ENCODE measurements around the gene SKA2. TPM values are rescaled to one million over a fixed set of nuclear protein-coding genes. Genes with fewer than 3 reads are reported as not detected.

The SKA2 gene
- total and polyA plus RNA-seq, 9 of the 15 experiments (the other 6 are each of a cell fraction or from before 2014, with no cell fraction given), result 58.1 to 183 (median 133) TPM

DNA sequence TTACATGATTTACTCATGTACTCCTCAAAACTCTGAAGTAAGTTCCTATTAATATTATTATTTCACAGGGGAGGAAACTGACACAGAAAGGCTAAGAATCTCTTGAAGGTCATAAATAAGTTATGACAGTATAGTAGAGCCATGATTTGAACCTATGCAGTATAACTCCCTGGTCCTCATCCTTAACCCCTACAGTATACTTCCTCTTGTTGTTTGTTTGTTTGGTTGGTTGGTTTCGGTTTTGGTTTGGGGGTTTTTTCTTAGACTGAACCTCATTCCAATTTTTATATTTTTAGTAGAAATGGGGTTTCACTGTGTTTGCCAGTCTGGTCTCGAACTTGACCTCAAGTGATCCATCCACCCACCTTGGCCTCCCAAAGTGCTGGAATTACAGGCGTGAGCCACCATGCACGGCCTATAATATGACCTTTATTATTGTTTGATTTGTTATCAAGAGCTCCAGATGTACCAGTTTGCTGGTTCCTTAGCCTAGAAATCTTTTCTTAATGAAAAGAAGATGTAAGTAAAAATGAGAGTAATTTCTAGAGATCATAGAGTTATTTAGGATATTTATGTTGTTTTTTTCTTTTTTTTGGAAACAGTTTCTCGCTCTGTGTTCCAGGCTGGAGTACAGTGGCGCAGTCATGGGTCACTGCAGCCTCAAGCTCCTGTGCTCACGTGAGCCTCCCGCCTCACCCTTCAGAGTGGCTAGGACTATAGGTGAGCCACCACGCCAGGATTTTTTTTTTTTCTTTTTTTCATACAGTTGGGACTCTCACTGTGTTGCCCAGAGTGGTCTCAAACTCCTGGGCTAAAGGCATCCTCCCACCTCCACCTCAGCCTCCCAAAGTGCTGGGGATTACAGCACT, 5.4 kb upstream of the SKA2 start (continued):
- TF ChIP-seq, protein P1, sequence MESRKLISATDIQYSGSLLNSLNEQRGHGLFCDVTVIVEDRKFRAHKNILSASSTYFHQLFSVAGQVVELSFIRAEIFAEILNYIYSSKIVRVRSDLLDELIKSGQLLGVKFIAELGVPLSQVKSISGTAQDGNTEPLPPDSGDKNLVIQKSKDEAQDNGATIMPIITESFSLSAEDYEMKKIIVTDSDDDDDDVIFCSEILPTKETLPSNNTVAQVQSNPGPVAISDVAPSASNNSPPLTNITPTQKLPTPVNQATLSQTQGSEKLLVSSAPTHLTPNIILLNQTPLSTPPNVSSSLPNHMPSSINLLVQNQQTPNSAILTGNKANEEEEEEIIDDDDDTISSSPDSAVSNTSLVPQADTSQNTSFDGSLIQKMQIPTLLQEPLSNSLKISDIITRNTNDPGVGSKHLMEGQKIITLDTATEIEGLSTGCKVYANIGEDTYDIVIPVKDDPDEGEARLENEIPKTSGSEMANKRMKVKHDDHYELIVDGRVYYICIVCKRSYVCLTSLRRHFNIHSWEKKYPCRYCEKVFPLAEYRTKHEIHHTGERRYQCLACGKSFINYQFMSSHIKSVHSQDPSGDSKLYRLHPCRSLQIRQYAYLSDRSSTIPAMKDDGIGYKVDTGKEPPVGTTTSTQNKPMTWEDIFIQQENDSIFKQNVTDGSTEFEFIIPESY (CRISPR knock-in tag; IDR thresholded peaks at IDR 0.05), result 0 out of 2 replicates have a peak, but pooled peaks have one; percentile 21
- TF ChIP-seq ETV5 (CRISPR knock-in tag; IDR thresholded peaks at IDR 0.05; ENCODE audit: low read depth) (no peak), PML (IDR thresholded peaks at IDR 0.05; ENCODE audit: low read length) (no peak), RBM34 (IDR thresholded peaks at IDR 0.05; ENCODE audit: borderline replicate concordance, insufficient read depth, low read length) (no peak), PPARD (CRISPR knock-in tag; IDR thresholded peaks at IDR 0.05) (no peak)

DNA sequence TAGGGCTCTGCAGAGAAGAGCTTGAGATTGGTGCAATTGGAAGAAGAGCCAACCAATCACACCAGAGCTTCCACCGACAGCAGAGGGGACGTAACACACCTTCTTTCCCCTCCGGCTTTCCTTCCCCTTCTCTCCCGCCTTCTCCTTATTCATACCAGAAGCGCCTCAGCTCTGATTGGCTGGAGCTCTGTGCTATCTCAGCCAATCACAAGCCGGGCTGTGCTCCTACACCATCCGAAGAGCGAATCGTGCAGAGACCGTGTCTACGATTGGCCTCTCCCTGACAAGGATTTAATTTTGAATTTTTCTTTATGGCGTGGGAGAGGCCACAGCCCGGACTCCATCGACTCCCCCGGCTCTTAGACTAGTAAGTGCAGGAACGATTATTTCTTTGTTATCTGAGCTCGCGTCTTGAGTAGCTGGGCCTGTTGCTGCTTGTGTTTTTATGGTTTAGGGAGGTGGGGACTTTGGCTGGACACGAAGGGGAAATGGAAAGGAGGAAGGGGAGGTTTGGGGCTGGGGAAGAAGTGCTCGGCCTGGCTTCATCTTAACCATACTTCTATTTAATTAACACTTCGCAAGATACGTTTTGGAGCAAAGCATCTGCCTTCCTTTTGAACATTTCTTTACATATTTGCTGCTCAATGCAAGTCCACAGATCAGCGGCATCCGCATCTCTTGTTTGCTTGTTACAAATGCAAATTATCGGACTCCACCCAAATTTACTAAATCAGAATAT, 622 bp upstream of the SKA2 start, which contains the start of gene PRR11:
PRR11 (plus strand) TSS at position 308 of the 739 bp plus-strand sequence. CDS start 14,007 bp downstream, outside the sequence.
- peak; percentile 98 for FAIRE-seq
- DNase-seq (ENCODE audit: extremely low read depth in 1 of 4, low spot score in 3 of 4), result peak; percentile 97 to 98 (median 98)
- Histone ChIP-seq H4K20me1 (replicated peaks; ENCODE audit: control insufficient read depth, insufficient read depth, low read length) (no peaks in the 10 kb centered on the region), H3K27ac (ENCODE audit: extremely low read depth, low read depth, low read length) (peak within 1 kb of the TSS; percentile 93), H2AFZ (ENCODE audit: low read depth, low read length) (peak within 1 kb of the TSS; percentile 89), H3K4me3 (peak within 1 kb of the TSS; percentile 69), H3K9ac (ENCODE audit: insufficient read depth in 1 of 2, low read depth in 2 of 2, low read length in 2 of 2) (peak within 1 kb of the TSS; percentile 92 to 99), H3K9me1 (ENCODE audit: control insufficient read depth, insufficient read depth, low read length) (no peaks in the 10 kb centered on the region), H3K4me1 (replicated peaks in 1 of 2; ENCODE audit: control insufficient read depth in 2 of 2, insufficient read depth in 2 of 2, low read length in 2 of 2) (peaks cover 15 to 17% of the 10 kb centered on the region in 2 experiments; a peak in 3 of 5 replicates), H3K79me2 (ENCODE audit: control insufficient read depth, insufficient read depth, low read length) (peaks cover 93% of the 10 kb centered on the region), H3K36me3 (ENCODE audit: control insufficient read depth, insufficient read depth, low read length) (no peaks in the 10 kb centered on the region; the same call in 2 of the 3 replicates), H3K27me3 (ENCODE audit: control insufficient read depth in 2 of 2, insufficient read depth in 2 of 2, low read length in 2 of 2) (no peaks in the 10 kb centered on the region), H3K9me3 (replicated peaks; ENCODE audit: control insufficient read depth, insufficient read depth, low read depth, low read length) (no peaks in the 10 kb centered on the region), H3K4me2 (ENCODE audit: insufficient read depth, low read length) (peak within 1 kb of the TSS; percentile 90)
- POLR2A ChIA-PET, result interaction anchor here (0.5 to 3.5 kb wide), 18 partner anchors 9 to 809 kb away, joined by 3 to 18 read pairs (median 3); partner anchors contain the start of genes MTMR4 and TRIM37
- WGBS (ENCODE audit: insufficient coverage, low coverage, missing lambda C conversion rate), result 0% methylated on average over 24 of the region's 25 CpGs
- CTCF ChIA-PET (ENCODE audit: low intra/inter-chr PET ratio), result no interaction called here
- BruUV-seq (replicated peaks), result no TSS peak
- intact Hi-C loops (cut with micrococcal nuclease) (loop anchor here (2.0 to 5.0 kb wide), 2 partner anchors 49 to 137 kb away; partner anchors contain the start of gene TRIM37), in situ Hi-C loops (cut with MboI) (no loop called here)
- peak; percentile 85 for ATAC-seq
- peak; percentile 66 for TF ChIP-seq CBFA2T3 (IDR thresholded peaks at IDR 0.05)
- peak; percentile 98 for TF ChIP-seq MYBL2 (IDR thresholded peaks at IDR 0.05; ENCODE audit: low read depth)
- TF ChIP-seq MYBL2 (CRISPR knock-in tag; IDR thresholded peaks at IDR 0.05; ENCODE audit: borderline replicate concordance), result peak; percentile 89; the same call in 1 of the 2 replicates
- peak; percentile 12; the same call in 1 of the 2 replicates for TF ChIP-seq TCF3 (CRISPR knock-in tag; IDR thresholded peaks at IDR 0.05)
- no peak for TF ChIP-seq U2AF2 (optimal IDR thresholded peaks at IDR 0.05; ENCODE audit: low read depth, low read length)
- TF ChIP-seq NONO (IDR thresholded peaks at IDR 0.05; ENCODE audit: low read depth in 2 of 2, low read length in 1 of 2), result no peak

All from K562 (cell line).